SK-N-SH (cell line): ENCODE measurements around the gene NID1. TPM values are rescaled to one million over a fixed set of nuclear protein-coding genes. Genes with fewer than 3 reads are reported as not detected.

Source experiments
- CTCF ChIA-PET: fragments of 300-600, 350-600 bp; formaldehyde crosslinking; extraction: SDS; loops from one replicate; lab custom pipeline; 2021; lab: Yijun Ruan, JAX
- POLR2A ChIA-PET: fragments of 350-600 bp; sonication (Branson Sonifier 250); formaldehyde crosslinking; extraction: SDS; loops from one replicate; lab custom pipeline; 2020; ENCODE audit warnings: antibody characterized with exemption, inconsistent platforms; lab: Yijun Ruan, JAX
- DNase-seq: peaks from one replicate; pipeline ENCODE4 v3.0.0; 2012
- H2AFZ ChIP-seq: fragments of 200-600 bp; sonication (generic); 2 replicates; pipeline ENCODE4 v1.8.1; 2016; ENCODE audit warnings: antibody characterized with exemption, mild to moderate bottlenecking, low read depth
- H3F3A ChIP-seq: fragments of 200-600 bp; sonication (generic); replicated peaks from 2 replicates; pipeline ENCODE3; 2016; ENCODE audit warnings: antibody characterized with exemption, mild to moderate bottlenecking; ENCODE audit not compliant: insufficient read depth
- H3K27ac ChIP-seq, 2 experiments: fragments of 200-500 bp in 1 of 2; fragments of 200-600 bp in 1 of 2; sonication (Bioruptor generic) in 1 of 2; sonication (generic), shearing (Covaris generic) in 1 of 2; 2 replicates each; pipeline versions ENCODE4 v1.5.1 to v1.6.1; 2014 to 2016; ENCODE audit warnings: low read depth in 2 of 2, inconsistent platforms in 1 of 2, low read length in 1 of 2, mild to moderate bottlenecking in 1 of 2, mixed read lengths in 1 of 2
- H3K27me3 ChIP-seq: fragments of 200-600 bp; sonication (generic), shearing (Covaris generic); 2 replicates; pipeline ENCODE4 v1.6.1; 2016; ENCODE audit warnings: mixed run types; ENCODE audit not compliant: insufficient read depth
- H3K36me3 ChIP-seq, 2 experiments: fragments of 200-500 bp in 1 of 2; fragments of 200-600 bp in 1 of 2; sonication (Bioruptor generic) in 1 of 2; sonication (generic) in 1 of 2; replicated peaks in 1 of 2; 2 replicates each; pipeline versions ENCODE3 to v1.5.1; 2014 to 2016; ENCODE audit warnings: low read length in 1 of 2, mild to moderate bottlenecking in 1 of 2; ENCODE audit not compliant: insufficient read depth in 2 of 2, control insufficient read depth in 1 of 2
- H3K4me1 ChIP-seq, 2 experiments: fragments of 200-500 bp in 1 of 2; fragments of 200-600 bp in 1 of 2; sonication (Bioruptor generic) in 1 of 2; sonication (generic), shearing (Covaris generic) in 1 of 2; 2 replicates each; pipeline versions ENCODE4 v1.5.1 to v1.6.1; 2014 to 2016; ENCODE audit warnings: low read depth in 1 of 2, low read length in 1 of 2, mixed run types in 1 of 2; ENCODE audit not compliant: insufficient read depth in 2 of 2, control insufficient read depth in 1 of 2
- H3K4me2 ChIP-seq: fragments of 200-600 bp; sonication (generic), shearing (Covaris generic); 2 replicates; pipeline ENCODE4 v1.6.1; 2017; ENCODE audit warnings: mixed run types
- H3K4me3 ChIP-seq, 2 experiments: fragments of 200-500 bp in 1 of 2; fragments of 200-600 bp in 1 of 2; sonication (Bioruptor generic) in 1 of 2; sonication (generic), shearing (Covaris generic) in 1 of 2; 2 replicates each; pipeline versions ENCODE4 v1.5.1 to v1.8.1; 2014 to 2016; ENCODE audit warnings: low read depth in 2 of 2, inconsistent platforms in 1 of 2, low read length in 1 of 2, mild to moderate bottlenecking in 1 of 2, mixed read lengths in 1 of 2, moderate library complexity in 1 of 2
- H3K79me2 ChIP-seq: fragments of 200-600 bp; sonication (generic); 2 replicates; pipeline ENCODE4 v1.8.1; 2017; ENCODE audit warnings: mild to moderate bottlenecking; ENCODE audit not compliant: insufficient read depth
- H3K9ac ChIP-seq: fragments of 200-600 bp; sonication (generic); 2 replicates; pipeline ENCODE4 v1.6.1; 2017; ENCODE audit warnings: mixed run types
- H3K9me2 ChIP-seq: fragments of 200-600 bp; sonication (generic); 2 replicates; pipeline ENCODE4 v1.6.1; 2017; ENCODE audit warnings: mixed run types
- H3K9me3 ChIP-seq: fragments of 200-600 bp; sonication (generic); 2 replicates; pipeline ENCODE4 v1.6.1; 2017; ENCODE audit warnings: mixed run types, mild to moderate bottlenecking, moderate library complexity
- H4K20me1 ChIP-seq: fragments of 200-600 bp; sonication (generic); 2 replicates; pipeline ENCODE4 v1.6.1; 2017; ENCODE audit warnings: mild to moderate bottlenecking, mixed run types; ENCODE audit not compliant: insufficient read depth
- CHD2 ChIP-seq: fragments of 150-350 bp; IDR thresholded peaks from 2 replicates; pipeline ENCODE4 v1.6.1; 2018; ENCODE audit warnings: low read length; ENCODE audit not compliant: partially characterized antibody
- ELF1 ChIP-seq: IDR thresholded peaks from 2 replicates; pipeline ENCODE4 v1.4.0; 2012
- EP300 ChIP-seq, 2 experiments: IDR thresholded peaks; 2 replicates each; pipeline versions ENCODE4 v1.4.0 to v1.6.1; 2012; ENCODE audit warnings: borderline replicate concordance in 1 of 2, low read depth in 1 of 2, low read length in 1 of 2
- FOSL2 ChIP-seq: IDR thresholded peaks from 2 replicates; pipeline ENCODE4 v1.4.0; 2012; ENCODE audit warnings: low read depth, mild to moderate bottlenecking, moderate library complexity, borderline replicate concordance
- FOXJ3 ChIP-seq: sonication (generic); formaldehyde crosslinking; IDR thresholded peaks from 2 replicates; pipeline ENCODE4 v1.5.1; 2020; ENCODE audit warnings: mild to moderate bottlenecking, missing genetic modification reagents
- GATA2 ChIP-seq: sonication (generic); formaldehyde crosslinking; IDR thresholded peaks from 2 replicates; pipeline ENCODE4 v1.5.0; 2020; ENCODE audit warnings: mild to moderate bottlenecking, missing genetic modification reagents
- JUND ChIP-seq: IDR thresholded peaks from 2 replicates; pipeline ENCODE4 v1.4.0; 2012
- MAX ChIP-seq: IDR thresholded peaks from 2 replicates; pipeline ENCODE4 v1.4.0; 2012; ENCODE audit warnings: low read depth
- MEF2A ChIP-seq: IDR thresholded peaks from 2 replicates; pipeline ENCODE4 v1.4.0; 2012; ENCODE audit warnings: low read depth, borderline replicate concordance
- MXI1 ChIP-seq: IDR thresholded peaks from 2 replicates; pipeline ENCODE4 v1.6.1; 2012; ENCODE audit warnings: mild to moderate bottlenecking, low read depth, low read length, improper control_type of control experiment
- NRF1 ChIP-seq: IDR thresholded peaks from 2 replicates; pipeline ENCODE4 v1.6.1; 2012; ENCODE audit warnings: low read depth, mild to moderate bottlenecking, low read length
- PBX3 ChIP-seq: IDR thresholded peaks from 2 replicates; pipeline ENCODE4; 2012
- RAD21 ChIP-seq: IDR thresholded peaks from 2 replicates; pipeline ENCODE4 v1.6.1; 2012; ENCODE audit warnings: mild to moderate bottlenecking, low read length
- RCOR1 ChIP-seq: fragments of 150-350 bp; IDR thresholded peaks from 2 replicates; pipeline ENCODE4 v1.6.1; 2017; ENCODE audit warnings: antibody characterized with exemption, low read length
- SIN3A ChIP-seq: IDR thresholded peaks from 2 replicates; pipeline ENCODE4 v1.6.1; 2012; ENCODE audit warnings: low read depth, mild to moderate bottlenecking, low read length, moderate library complexity, borderline replicate concordance
- TAF1 ChIP-seq: IDR thresholded peaks from 2 replicates; pipeline ENCODE4 v1.6.1; 2012; ENCODE audit warnings: low read depth, mild to moderate bottlenecking, low read length, moderate library complexity, borderline replicate concordance
- TCF12 ChIP-seq: IDR thresholded peaks from 2 replicates; pipeline ENCODE4 v1.4.0; 2012
- WGBS: methylation state at CpG from one replicate; pipeline ENCODE4 v1.1.6; 2017; ENCODE audit warnings: low lambda C conversion rate; 5-methylcytosine and 5-hydroxymethylcytosine counted together
- polyA plus RNA-seq, 3 experiments: library from polyadenylated mRNA; depleted of rRNA; stranded (reverse); fragments of >200 nt; gene quantifications; 2 replicates each; pipeline ENCODE4 v1.2.3, GENCODE V29; 2012
- TF ChIP-seq, protein P1 (sequence below): IDR thresholded peaks from 2 replicates; pipeline ENCODE4 v1.4.0; 2012; ENCODE audit warnings: low read depth, borderline replicate concordance
- TF ChIP-seq, protein P2 (sequence below): fragments of 150-350 bp; IDR thresholded peaks from 2 replicates; pipeline ENCODE4 v1.6.1; 2017; ENCODE audit warnings: antibody characterized with exemption, low read length, low read depth, borderline replicate concordance

Gene NID1
- polyA plus RNA-seq, 1 of the 3 experiments (the other 2 are of a cell fraction), result 74.3 TPM

DNA sequence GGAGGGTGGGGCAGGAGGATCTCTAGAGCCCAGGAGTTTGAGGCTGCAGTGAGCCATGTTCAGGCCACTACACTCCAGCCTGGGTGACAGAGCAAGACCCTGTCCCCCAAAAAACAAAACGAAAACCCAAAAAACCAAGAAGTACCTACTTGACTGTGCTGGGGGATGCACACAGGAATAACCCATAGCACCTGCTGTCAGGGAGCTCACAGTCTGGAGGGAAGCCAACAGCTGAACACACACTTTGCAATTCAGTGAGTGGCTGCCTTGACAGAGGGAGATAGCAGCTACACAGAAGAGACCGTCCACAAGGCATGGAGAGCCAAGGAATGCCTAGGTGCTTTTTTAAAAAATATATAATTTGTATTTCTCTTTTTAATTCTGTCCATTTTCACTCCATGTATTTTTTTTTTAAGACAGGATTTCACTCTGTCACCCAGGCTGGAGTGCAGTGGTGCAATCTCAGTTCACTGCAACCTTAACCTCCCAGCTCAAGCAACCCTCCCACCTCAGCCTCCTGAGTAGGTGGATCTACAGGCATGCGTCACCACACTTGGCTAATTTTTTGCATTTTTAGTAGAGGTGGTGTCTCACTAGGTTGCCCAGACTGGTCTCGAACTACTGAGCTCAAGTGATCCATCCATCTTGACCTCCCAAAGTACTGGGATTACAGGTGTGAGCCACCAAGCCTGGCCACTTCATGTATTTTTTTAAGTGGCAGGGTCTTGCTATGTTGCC is 68.7 kb downstream of the NID1 start (continued):
- TF ChIP-seq, protein P1, sequence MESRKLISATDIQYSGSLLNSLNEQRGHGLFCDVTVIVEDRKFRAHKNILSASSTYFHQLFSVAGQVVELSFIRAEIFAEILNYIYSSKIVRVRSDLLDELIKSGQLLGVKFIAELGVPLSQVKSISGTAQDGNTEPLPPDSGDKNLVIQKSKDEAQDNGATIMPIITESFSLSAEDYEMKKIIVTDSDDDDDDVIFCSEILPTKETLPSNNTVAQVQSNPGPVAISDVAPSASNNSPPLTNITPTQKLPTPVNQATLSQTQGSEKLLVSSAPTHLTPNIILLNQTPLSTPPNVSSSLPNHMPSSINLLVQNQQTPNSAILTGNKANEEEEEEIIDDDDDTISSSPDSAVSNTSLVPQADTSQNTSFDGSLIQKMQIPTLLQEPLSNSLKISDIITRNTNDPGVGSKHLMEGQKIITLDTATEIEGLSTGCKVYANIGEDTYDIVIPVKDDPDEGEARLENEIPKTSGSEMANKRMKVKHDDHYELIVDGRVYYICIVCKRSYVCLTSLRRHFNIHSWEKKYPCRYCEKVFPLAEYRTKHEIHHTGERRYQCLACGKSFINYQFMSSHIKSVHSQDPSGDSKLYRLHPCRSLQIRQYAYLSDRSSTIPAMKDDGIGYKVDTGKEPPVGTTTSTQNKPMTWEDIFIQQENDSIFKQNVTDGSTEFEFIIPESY, result no peak
- TF ChIP-seq MXI1 (no peak), JUND (no peak), EP300 (IDR thresholded peaks at IDR 0.05; ENCODE audit: borderline replicate concordance in 1 of 2, low read depth in 1 of 2, low read length in 1 of 2) (no peak), TCF12 (no peak), TAF1 (no peak), ELF1 (no peak)

GRCh38 chr1:235995511-235995910 is 69.4 kb downstream of the NID1 start:
- peaks cover 0 to 2% of the 10 kb centered on the region in 2 experiments; a peak in 1 of 4 replicates for H3K4me1 ChIP-seq
- WGBS, result 87% methylated on average over 3 of the region's 3 CpGs
- no peaks in the 10 kb centered on the region for H3K9me2 ChIP-seq
- no peaks in the 10 kb centered on the region for H3K9me3 ChIP-seq
- no peak for TF ChIP-seq JUND
- TF ChIP-seq SIN3A, result no peak
- TF ChIP-seq MAX, result no peak
- TF ChIP-seq CHD2, result no peak
- TF ChIP-seq GATA2 (CRISPR knock-in tag), result no peak
- TF ChIP-seq NRF1, result no peak
- no peak for TF ChIP-seq EP300 (IDR thresholded peaks at IDR 0.05; ENCODE audit: borderline replicate concordance in 1 of 2, low read depth in 1 of 2, low read length in 1 of 2)
- TF ChIP-seq RAD21, result no peak
- TF ChIP-seq RCOR1, result no peak
- TF ChIP-seq, protein P2, sequence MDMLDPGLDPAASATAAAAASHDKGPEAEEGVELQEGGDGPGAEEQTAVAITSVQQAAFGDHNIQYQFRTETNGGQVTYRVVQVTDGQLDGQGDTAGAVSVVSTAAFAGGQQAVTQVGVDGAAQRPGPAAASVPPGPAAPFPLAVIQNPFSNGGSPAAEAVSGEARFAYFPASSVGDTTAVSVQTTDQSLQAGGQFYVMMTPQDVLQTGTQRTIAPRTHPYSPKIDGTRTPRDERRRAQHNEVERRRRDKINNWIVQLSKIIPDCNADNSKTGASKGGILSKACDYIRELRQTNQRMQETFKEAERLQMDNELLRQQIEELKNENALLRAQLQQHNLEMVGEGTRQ, result no peak
- TF ChIP-seq FOSL2, result no peak
- TF ChIP-seq MEF2A, result no peak
- no peak for TF ChIP-seq FOXJ3
- no peak for TF ChIP-seq ELF1
- TF ChIP-seq TCF12, result no peak
- TF ChIP-seq PBX3, result no peak
- H3K4me3 ChIP-seq, result no peak overlapping the region
- H4K20me1 ChIP-seq, result no peaks in the 10 kb centered on the region
- ChIA-PET POLR2A (no interaction called here), CTCF (interaction anchor here (1.4 kb wide), 1 partner anchor 12 kb away, joined by 3 read pairs; no protein-coding TSS in a partner anchor)
- H3K79me2 ChIP-seq, result no peaks in the 10 kb centered on the region
- no peak overlapping the region for H3K9ac ChIP-seq
- no peaks in the 10 kb centered on the region for H3K27me3 ChIP-seq
- no peak overlapping the region for H3K27ac ChIP-seq
- H3F3A ChIP-seq, result peaks cover 6% of the 10 kb centered on the region
- no peak for DNase-seq
- no peak overlapping the region for H2AFZ ChIP-seq
- no peak overlapping the region for H3K4me2 ChIP-seq
- H3K36me3 ChIP-seq, result peaks cover under 1 to 24% of the 10 kb centered on the region in 2 experiments
